DND-41 (cell line): Measurements from ENCODE around the gene TSC22D1.

Source experiments
- ATAC-seq: fragments of 200-7000 bp; cut with Tn5 transposase; 3 replicates; pipeline ENCODE4 v1.9.1; 2021; ENCODE audit warnings: low read depth; ENCODE audit not compliant: insufficient read depth
- DNase-seq: peaks from one replicate; pipeline ENCODE4 v3.0.0-alpha.2; 2020
- H2AFZ ChIP-seq: 2 replicates; pipeline ENCODE4 v1.6.0; 2012; ENCODE audit warnings: low read depth, low read length
- H3K27ac ChIP-seq: 2 replicates; pipeline ENCODE4 v1.5.1; 2012; ENCODE audit warnings: low read length, inconsistent platforms
- H3K27me3 ChIP-seq: fragments of 200-600 bp; sonication (generic); 2 replicates; pipeline ENCODE4 v1.6.0; 2012; ENCODE audit warnings: low read length, mild to moderate bottlenecking, inconsistent platforms; ENCODE audit not compliant: insufficient read depth, poor library complexity
- H3K36me3 ChIP-seq: 2 replicates; pipeline ENCODE4 v1.5.1; 2012; ENCODE audit warnings: low read length, inconsistent platforms; ENCODE audit not compliant: insufficient read depth
- H3K4me1 ChIP-seq: 2 replicates; pipeline ENCODE4 v1.5.1; 2012; ENCODE audit warnings: mild to moderate bottlenecking, low read length; ENCODE audit not compliant: insufficient read depth
- H3K4me2 ChIP-seq: 2 replicates; pipeline ENCODE4 v1.6.0; 2012; ENCODE audit warnings: mild to moderate bottlenecking, moderate library complexity, low read length, inconsistent platforms; ENCODE audit not compliant: insufficient read depth
- H3K4me3 ChIP-seq, 2 experiments: fragments of 200-600 bp in 1 of 2; shearing (Covaris generic) in 1 of 2; 2 replicates each; pipeline ENCODE4 v1.5.1; 2012 to 2016; ENCODE audit warnings: inconsistent platforms in 2 of 2, low read length in 2 of 2, mild to moderate bottlenecking in 2 of 2, low read depth in 1 of 2, moderate library complexity in 1 of 2
- H3K79me2 ChIP-seq: 2 replicates; pipeline ENCODE4 v1.6.0; 2012; ENCODE audit warnings: low read length, inconsistent platforms; ENCODE audit not compliant: insufficient read depth
- H3K9ac ChIP-seq: 2 replicates; pipeline ENCODE4 v1.6.0; 2012; ENCODE audit warnings: low read depth, mild to moderate bottlenecking, inconsistent platforms, low read length, moderate library complexity
- H3K9me3 ChIP-seq: 2 replicates; pipeline ENCODE4 v1.5.1; 2012; ENCODE audit warnings: low read length, moderate library complexity, mild to moderate bottlenecking, inconsistent platforms; ENCODE audit not compliant: insufficient read depth, severe bottlenecking
- H4K20me1 ChIP-seq: 2 replicates; pipeline ENCODE4 v1.6.0; 2012; ENCODE audit warnings: low read length; ENCODE audit not compliant: insufficient read depth
- CTCF ChIP-seq: IDR thresholded peaks from 2 replicates; pipeline ENCODE4 v1.5.1; 2012; ENCODE audit warnings: borderline replicate concordance, low read length, moderate library complexity, mild to moderate bottlenecking; ENCODE audit not compliant: poor library complexity, severe bottlenecking; ENCODE audit errors: extremely low read depth
- EZH2 ChIP-seq: IDR thresholded peaks from 3 replicates; pipeline ENCODE4 v1.6.1; 2012; ENCODE audit warnings: borderline replicate concordance, low read depth, mild to moderate bottlenecking, moderate library complexity, low read length, inconsistent platforms; ENCODE audit not compliant: severe bottlenecking

TSC22D1 gene

GRCh38 chr13:44447783-44448321 is 128.3 kb downstream of the TSC22D1 start:
- DNase-seq (no peak), ATAC-seq (no peak)
- no peaks in the 10 kb centered on the region; the same call in 1 of the 2 replicates for H3K79me2 ChIP-seq
- no peak overlapping the region for H3K4me2 ChIP-seq
- no peaks in the 10 kb centered on the region for H3K4me1 ChIP-seq
- no peak overlapping the region for H3K9ac ChIP-seq
- no peak overlapping the region for H3K4me3 ChIP-seq
- no peaks in the 10 kb centered on the region for H3K36me3 ChIP-seq
- H4K20me1 ChIP-seq, result no peaks in the 10 kb centered on the region; the same call in 1 of the 2 replicates
- no peaks in the 10 kb centered on the region for H3K9me3 ChIP-seq
- no peak overlapping the region for H2AFZ ChIP-seq
- H3K27me3 ChIP-seq, result no peaks in the 10 kb centered on the region
- no peak for TF ChIP-seq EZH2
- H3K27ac ChIP-seq, result no peak overlapping the region

DNA sequence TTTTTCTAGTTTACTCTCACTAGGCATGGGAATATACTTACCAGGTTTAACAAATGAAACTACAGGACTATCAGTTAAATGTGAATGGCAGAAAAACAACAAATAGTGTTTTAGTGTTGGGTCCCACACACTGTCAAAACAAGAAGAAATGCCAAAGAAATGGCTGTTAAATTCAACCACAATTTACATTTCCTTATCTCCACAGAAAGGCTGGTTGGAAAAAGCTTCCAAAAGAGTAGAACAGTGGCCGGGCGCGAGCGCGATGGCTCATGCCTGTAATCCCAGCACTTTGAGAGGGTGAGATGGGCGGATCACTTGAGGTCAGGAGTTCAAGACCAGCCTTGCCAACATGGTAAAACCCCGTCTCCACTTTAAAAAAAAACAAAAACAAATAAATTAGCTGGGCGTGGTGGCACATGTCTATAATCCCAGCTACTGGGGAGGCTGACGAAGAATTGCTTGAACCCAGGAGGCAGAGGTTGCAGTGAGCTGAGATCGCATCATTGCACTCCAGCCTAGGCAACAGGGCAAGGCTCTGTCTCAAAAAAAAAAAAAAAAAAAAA is 136.0 kb downstream of the TSC22D1 start:
- Histone ChIP-seq H3K27me3 (no peaks in the 10 kb centered on the region), H3K4me1 (peaks cover 10% of the 10 kb centered on the region), H3K9me3 (no peaks in the 10 kb centered on the region), H4K20me1 (no peaks in the 10 kb centered on the region), H3K4me2 (no peak overlapping the region), H3K36me3 (no peaks in the 10 kb centered on the region), H2AFZ (no peak overlapping the region), H3K79me2 (peaks cover 13% of the 10 kb centered on the region), H3K9ac (no peak overlapping the region), H3K27ac (no peak overlapping the region), H3K4me3 (no peak overlapping the region)
- ATAC-seq (no peak), DNase-seq (no peak)
- no peak for TF ChIP-seq EZH2
- no peak for TF ChIP-seq CTCF

GRCh38 chr13:44439452-44440024 is 136.6 kb downstream of the TSC22D1 start:
- no peak overlapping the region for H3K4me2 ChIP-seq
- peaks cover 3% of the 10 kb centered on the region for H3K36me3 ChIP-seq
- peaks cover 5% of the 10 kb centered on the region for H4K20me1 ChIP-seq
- no peak for ATAC-seq
- peaks cover 15% of the 10 kb centered on the region for H3K4me1 ChIP-seq
- H3K9ac ChIP-seq, result no peak overlapping the region
- TF ChIP-seq EZH2 (no peak), CTCF (no peak)
- peaks cover 17% of the 10 kb centered on the region for H3K79me2 ChIP-seq
- H3K27me3 ChIP-seq, result no peaks in the 10 kb centered on the region
- no peak overlapping the region for H2AFZ ChIP-seq
- H3K27ac ChIP-seq, result no peak overlapping the region
- no peak overlapping the region for H3K4me3 ChIP-seq
- no peak for DNase-seq
- no peaks in the 10 kb centered on the region for H3K9me3 ChIP-seq

- Histone ChIP-seq H3K27me3 (no peaks in the 10 kb centered on the region), H4K20me1 (peaks cover 12% of the 10 kb centered on the region), H3K4me1 (peaks cover 24% of the 10 kb centered on the region), H3K79me2 (peaks cover 24% of the 10 kb centered on the region), H3K9ac (no peak overlapping the region), H3K36me3 (peaks cover 16% of the 10 kb centered on the region), H2AFZ (no peak overlapping the region), H3K9me3 (no peaks in the 10 kb centered on the region), H3K4me2 (no peak overlapping the region), H3K4me3 (no peak overlapping the region), H3K27ac (no peak overlapping the region)
- DNase-seq (no peak), ATAC-seq (no peak)
- TF ChIP-seq CTCF, result no peak
- no peak for TF ChIP-seq EZH2
Measured at GRCh38 chr13:44438234-44438579, 137.9 kb downstream of the TSC22D1 start.
